Testis (tissue), 2 donors: Measurements from ENCODE around the gene ADRA2A.

Source experiments
- POLR2A ChIP-seq: fragments of 450-650 bp; IDR thresholded peaks from one replicate; pipeline ENCODE4 v1.6.1; 2017; ENCODE audit warnings: antibody characterized with exemption, mild to moderate bottlenecking, moderate library complexity
- TF ChIP-seq, protein P1 (sequence below), 3 experiments: fragments of 450-650 bp in 2 of 3; fragments of 200-600 bp in 1 of 3; sonication (generic) in 1 of 3; IDR thresholded peaks; one replicate each; pipeline ENCODE4 v1.5.1; 2016 to 2019; ENCODE audit warnings: antibody characterized with exemption in 3 of 3, mild to moderate bottlenecking in 2 of 3, moderate library complexity in 1 of 3

DNA sequence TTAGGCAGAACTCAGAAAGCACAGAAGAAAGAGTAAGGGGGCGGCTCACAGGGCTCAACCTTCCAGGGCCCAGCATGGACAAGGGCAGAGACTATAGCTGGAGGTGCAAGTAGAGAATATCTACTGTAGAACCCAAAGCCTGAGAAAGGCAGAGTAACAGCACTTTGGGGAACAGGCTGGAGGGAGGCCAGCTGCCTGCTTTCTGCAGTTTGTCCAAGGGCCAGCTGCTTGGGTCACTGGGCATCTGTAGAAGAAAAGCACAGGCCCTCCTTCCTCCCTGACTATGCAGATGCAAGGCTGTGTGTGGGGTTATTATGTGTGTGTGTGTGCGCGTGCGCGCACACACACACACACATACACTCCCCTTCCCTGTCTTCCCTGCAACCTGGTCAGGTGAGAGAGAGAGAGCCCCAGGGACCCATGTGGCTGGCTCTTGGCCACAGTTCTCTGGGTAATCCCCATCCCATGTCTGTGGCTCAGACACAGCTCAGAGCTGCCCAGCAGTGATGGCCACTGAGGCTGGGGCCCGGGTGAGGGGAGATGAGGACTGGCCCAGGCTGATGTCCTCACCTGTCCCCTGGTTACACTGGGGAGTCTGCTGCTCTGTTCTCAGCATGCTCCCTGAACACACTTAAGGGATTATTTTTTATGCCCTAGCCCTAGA lies 9.0 kb downstream of the ADRA2A start:
- TF ChIP-seq, protein P1, sequence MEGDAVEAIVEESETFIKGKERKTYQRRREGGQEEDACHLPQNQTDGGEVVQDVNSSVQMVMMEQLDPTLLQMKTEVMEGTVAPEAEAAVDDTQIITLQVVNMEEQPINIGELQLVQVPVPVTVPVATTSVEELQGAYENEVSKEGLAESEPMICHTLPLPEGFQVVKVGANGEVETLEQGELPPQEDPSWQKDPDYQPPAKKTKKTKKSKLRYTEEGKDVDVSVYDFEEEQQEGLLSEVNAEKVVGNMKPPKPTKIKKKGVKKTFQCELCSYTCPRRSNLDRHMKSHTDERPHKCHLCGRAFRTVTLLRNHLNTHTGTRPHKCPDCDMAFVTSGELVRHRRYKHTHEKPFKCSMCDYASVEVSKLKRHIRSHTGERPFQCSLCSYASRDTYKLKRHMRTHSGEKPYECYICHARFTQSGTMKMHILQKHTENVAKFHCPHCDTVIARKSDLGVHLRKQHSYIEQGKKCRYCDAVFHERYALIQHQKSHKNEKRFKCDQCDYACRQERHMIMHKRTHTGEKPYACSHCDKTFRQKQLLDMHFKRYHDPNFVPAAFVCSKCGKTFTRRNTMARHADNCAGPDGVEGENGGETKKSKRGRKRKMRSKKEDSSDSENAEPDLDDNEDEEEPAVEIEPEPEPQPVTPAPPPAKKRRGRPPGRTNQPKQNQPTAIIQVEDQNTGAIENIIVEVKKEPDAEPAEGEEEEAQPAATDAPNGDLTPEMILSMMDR (IDR thresholded peaks at IDR 0.05) = no peak
- no peak for TF ChIP-seq POLR2A
